Endothelial cell (in vitro differentiated cells): ENCODE data around the gene RSAD2. TPM values are rescaled to one million over a fixed set of nuclear protein-coding genes. Genes with fewer than 3 reads are reported as not detected.

Experiments
- DNase-seq: peaks from one replicate; pipeline ENCODE4 v3.0.0; 2021; ENCODE audit warnings: low spot score
- H3K27ac Mint-ChIP-seq: one replicate; pipeline ENCODE4 v1.8.0; 2021; ENCODE audit warnings: mixed read lengths, inconsistent platforms; ENCODE audit not compliant: unreplicated experiment
- H3K27me3 Mint-ChIP-seq: one replicate; pipeline ENCODE4 v1.8.0; 2021; ENCODE audit warnings: mild to moderate bottlenecking, moderate library complexity, mixed read lengths, inconsistent platforms; ENCODE audit not compliant: unreplicated experiment
- H3K36me3 Mint-ChIP-seq: one replicate; pipeline ENCODE4 v1.8.0; 2021; ENCODE audit warnings: mild to moderate bottlenecking, low read depth, mixed read lengths, inconsistent platforms; ENCODE audit not compliant: unreplicated experiment
- H3K4me1 Mint-ChIP-seq: one replicate; pipeline ENCODE4 v1.8.0; 2021; ENCODE audit warnings: mild to moderate bottlenecking, mixed read lengths, inconsistent platforms; ENCODE audit not compliant: unreplicated experiment
- H3K4me3 Mint-ChIP-seq: one replicate; pipeline ENCODE4 v1.8.0; 2021; ENCODE audit warnings: mild to moderate bottlenecking, mixed read lengths, inconsistent platforms; ENCODE audit not compliant: unreplicated experiment
- H3K9me3 Mint-ChIP-seq: one replicate; pipeline ENCODE4 v1.8.0; 2021; ENCODE audit warnings: mixed read lengths, inconsistent platforms; ENCODE audit not compliant: unreplicated experiment
- CTCF ChIP-seq: fragments of 200-600 bp; sonication (generic); IDR thresholded peaks from one replicate; pipeline ENCODE4 v1.5.0; 2021; ENCODE audit warnings: antibody characterized with exemption; ENCODE audit not compliant: unreplicated experiment
- total RNA-seq: library from RNA; stranded (reverse); fragmentation: NEBNext Ultra II Directional; extraction: Animal tissue kit (Norgen Biotek cat#: 25700); gene quantifications from one replicate; pipeline ENCODE4 v1.2.1, GENCODE V29; 2021; ENCODE audit not compliant: unreplicated experiment

Gene RSAD2
- total RNA-seq, 1 donor from 2014 or later, result 0.28 TPM

- Mint-ChIP-seq H3K4me1 (no peaks in the 10 kb centered on the region), H3K9me3 (no peaks in the 10 kb centered on the region), H3K27ac (no peak overlapping the region), H3K27me3 (no peaks in the 10 kb centered on the region), H3K36me3 (no peaks in the 10 kb centered on the region), H3K4me3 (no peak overlapping the region)
- no peak for TF ChIP-seq CTCF
- DNase-seq, result no peak
Observed at GRCh38 chr2:6872394-6872793, 5.2 kb upstream of the RSAD2 start.

- DNase-seq, result no peak
- Mint-ChIP-seq H3K9me3 (no peaks in the 10 kb centered on the region), H3K27me3 (no peaks in the 10 kb centered on the region), H3K36me3 (no peaks in the 10 kb centered on the region), H3K4me1 (no peaks in the 10 kb centered on the region), H3K27ac (no peak overlapping the region), H3K4me3 (no peak overlapping the region)
- TF ChIP-seq CTCF, result no peak
Observed at GRCh38 chr2:6874032-6874431, 3.5 kb upstream of the RSAD2 start.

GRCh38 chr2:6876309-6876708, 1.3 kb upstream of the RSAD2 start:
- no peak for TF ChIP-seq CTCF
- H3K27ac Mint-ChIP-seq, result no peak overlapping the region
- no peak overlapping the region for H3K4me3 Mint-ChIP-seq
- no peaks in the 10 kb centered on the region for H3K4me1 Mint-ChIP-seq
- H3K27me3 Mint-ChIP-seq, result peaks cover 2% of the 10 kb centered on the region
- no peak for DNase-seq
- no peaks in the 10 kb centered on the region for H3K9me3 Mint-ChIP-seq
- no peaks in the 10 kb centered on the region for H3K36me3 Mint-ChIP-seq

- H3K27ac Mint-ChIP-seq, result no peak overlapping the region
Observed at GRCh38 chr2:6878549-6878948, 972 bp downstream of the RSAD2 start.

GRCh38 chr2:6879011-6879410, 1.4 kb downstream of the RSAD2 start:
- H3K36me3 Mint-ChIP-seq, result no peaks in the 10 kb centered on the region
- DNase-seq, result no peak
- H3K27me3 Mint-ChIP-seq, result peaks cover 2% of the 10 kb centered on the region
- H3K9me3 Mint-ChIP-seq, result no peaks in the 10 kb centered on the region
- H3K4me3 Mint-ChIP-seq, result no peak overlapping the region
- H3K4me1 Mint-ChIP-seq, result no peaks in the 10 kb centered on the region
- TF ChIP-seq CTCF, result no peak
- H3K27ac Mint-ChIP-seq, result no peak overlapping the region

More at GRCh38 chr2:6878549-6878948, 972 bp downstream of the RSAD2 start:
- H3K27me3 Mint-ChIP-seq, result peaks cover 2% of the 10 kb centered on the region
- no peak overlapping the region for H3K4me3 Mint-ChIP-seq
- no peak for TF ChIP-seq CTCF
- DNase-seq, result no peak
- H3K4me1 Mint-ChIP-seq, result no peaks in the 10 kb centered on the region
- no peaks in the 10 kb centered on the region for H3K36me3 Mint-ChIP-seq
- H3K9me3 Mint-ChIP-seq, result no peaks in the 10 kb centered on the region
